Neuronal stem cell (in vitro differentiated cells): ENCODE results near the gene LRP2BP.

Source experiments
- DNase-seq: peaks from one replicate; pipeline ENCODE4 v3.0.0-alpha.2; 2013; ENCODE audit warnings: low spot score
- H2AFZ ChIP-seq: one replicate; pipeline ENCODE4 v1.6.1; 2013; ENCODE audit warnings: mild to moderate bottlenecking, low read length, inconsistent platforms
- H2AK5ac ChIP-seq: 2 replicates; pipeline ENCODE4 v1.6.1; 2013; ENCODE audit warnings: low read depth, mild to moderate bottlenecking, inconsistent platforms, low read length, moderate library complexity, mixed read lengths
- H2BK120ac ChIP-seq: 2 replicates; pipeline ENCODE4 v1.6.1; 2013; ENCODE audit warnings: low read depth, mild to moderate bottlenecking, inconsistent platforms, low read length, moderate library complexity, mixed read lengths
- H2BK12ac ChIP-seq: one replicate; pipeline ENCODE4 v1.6.1; 2013; ENCODE audit warnings: low read length, inconsistent platforms
- H2BK15ac ChIP-seq: 2 replicates; pipeline ENCODE4 v1.6.1; 2013; ENCODE audit warnings: mild to moderate bottlenecking, low read length, inconsistent platforms, mixed read lengths
- H2BK5ac ChIP-seq: one replicate; pipeline ENCODE4 v1.6.1; 2013; ENCODE audit warnings: inconsistent platforms, mild to moderate bottlenecking, low read length, moderate library complexity
- H3K14ac ChIP-seq: one replicate; pipeline ENCODE4 v1.6.1; 2013; ENCODE audit warnings: low read length, inconsistent platforms
- H3K18ac ChIP-seq: 2 replicates; pipeline ENCODE4 v1.6.1; 2013; ENCODE audit warnings: low read length, inconsistent platforms
- H3K23ac ChIP-seq: 2 replicates; pipeline ENCODE4 v1.6.1; 2013; ENCODE audit warnings: low read depth, mild to moderate bottlenecking, mixed read lengths, low read length, inconsistent platforms; ENCODE audit not compliant: poor library complexity
- H3K27ac ChIP-seq: replicated peaks from 3 replicates; pipeline ENCODE4 v1.5.1; 2013; ENCODE audit warnings: low read length, inconsistent platforms
- H3K27me3 ChIP-seq, 3 experiments: 2 replicates each; pipeline ENCODE4 v1.6.1; 2013; ENCODE audit warnings: low read length in 3 of 3, mild to moderate bottlenecking in 2 of 3, inconsistent platforms in 1 of 3, low read depth in 1 of 3, mixed read lengths in 1 of 3, moderate library complexity in 1 of 3; ENCODE audit not compliant: control insufficient read depth in 3 of 3, insufficient read depth in 3 of 3
- H3K36me3 ChIP-seq, 2 donors: replicated peaks in 1 of 2; 2 replicates each; pipeline ENCODE4 v1.6.1; 2013; ENCODE audit warnings: low read length in 2 of 2; ENCODE audit not compliant: control insufficient read depth in 2 of 2, insufficient read depth in 2 of 2
- H3K4ac ChIP-seq: 2 replicates; pipeline ENCODE4 v1.6.1; 2013; ENCODE audit warnings: inconsistent platforms, mild to moderate bottlenecking, low read length, moderate library complexity
- H3K4me1 ChIP-seq, 2 donors: 1 replicate in 1 of 2; 2 replicates in 1 of 2; pipeline ENCODE4 v1.6.1; 2013; ENCODE audit warnings: low read length in 2 of 2, low read depth in 1 of 2; ENCODE audit not compliant: control insufficient read depth in 2 of 2, insufficient read depth in 1 of 2
- H3K4me2 ChIP-seq: one replicate; pipeline ENCODE4 v1.6.1; 2013; ENCODE audit warnings: mild to moderate bottlenecking, low read length, inconsistent platforms; ENCODE audit not compliant: insufficient read depth, poor library complexity, severe bottlenecking
- H3K4me3 ChIP-seq, 2 donors: 2 replicates each; pipeline ENCODE4 v1.5.1; 2013; ENCODE audit warnings: low read length in 2 of 2, mild to moderate bottlenecking in 2 of 2, inconsistent platforms in 1 of 2, moderate library complexity in 1 of 2
- H3K79me1 ChIP-seq: one replicate; pipeline ENCODE4 v1.6.1; 2013; ENCODE audit warnings: low read depth, mild to moderate bottlenecking, inconsistent platforms, low read length, moderate library complexity
- H3K9ac ChIP-seq: one replicate; pipeline ENCODE4 v1.6.1; 2013; ENCODE audit warnings: mild to moderate bottlenecking, low read depth, low read length, inconsistent platforms; ENCODE audit not compliant: poor library complexity
- H3K9me3 ChIP-seq, 2 donors: replicated peaks in 1 of 2; 2 replicates each; pipeline versions ENCODE3 to v1.6.1; 2013; ENCODE audit warnings: low read length in 2 of 2, mild to moderate bottlenecking in 2 of 2, inconsistent platforms in 1 of 2, low read depth in 1 of 2, mixed read lengths in 1 of 2, moderate library complexity in 1 of 2; ENCODE audit not compliant: control insufficient read depth in 2 of 2, insufficient read depth in 1 of 2
- H4K8ac ChIP-seq: one replicate; pipeline ENCODE4 v1.6.1; 2013; ENCODE audit warnings: low read depth, mild to moderate bottlenecking, inconsistent platforms, low read length, moderate library complexity
- H4K91ac ChIP-seq: one replicate; pipeline ENCODE4 v1.6.1; 2013; ENCODE audit warnings: low read length, low read depth, mild to moderate bottlenecking, inconsistent platforms; ENCODE audit not compliant: poor library complexity
- WGBS, 2 donors: extraction: QIAGEN DNeasy Blood & Tissue Kit; methylation state at CpG; one replicate each; pipeline ENCODE4 v1.1.7; 2013; ENCODE audit warnings: missing lambda C conversion rate in 2 of 2, mixed read lengths in 1 of 2; ENCODE audit not compliant: insufficient read length in 2 of 2, insufficient replicate concordance in 1 of 2; ENCODE audit errors: extremely low coverage in 2 of 2; 5-methylcytosine and 5-hydroxymethylcytosine counted together

LRP2BP gene

GRCh38 chr4:185381288-185382196, 14.2 kb downstream of the LRP2BP start:
- no peak overlapping the region for H3K14ac ChIP-seq
- H3K4me3 ChIP-seq: no peak overlapping the region
- no peak overlapping the region for H3K27ac ChIP-seq
- H4K91ac ChIP-seq: no peak overlapping the region
- no peak overlapping the region for H2AK5ac ChIP-seq
- H3K9me3 ChIP-seq: peaks cover 10% of the 10 kb centered on the region in 2 donors
- H3K18ac ChIP-seq: no peak overlapping the region
- H2BK120ac ChIP-seq: no peak overlapping the region
- no peak overlapping the region for H2BK5ac ChIP-seq
- H3K36me3 ChIP-seq: peaks cover 0 to 5% of the 10 kb centered on the region in 2 donors
- no peak overlapping the region for H2BK12ac ChIP-seq
- H3K27me3 ChIP-seq: peaks cover 0 to 2% (median 0%) of the 10 kb centered on the region in 3 experiments
- DNase-seq: no peak
- no peaks in the 10 kb centered on the region for H3K4me1 ChIP-seq
- no peak overlapping the region for H3K4ac ChIP-seq
- WGBS, 2 donors: no CpG with 5 or more reads among the region's 4 CpGs
- H4K8ac ChIP-seq: no peak overlapping the region
- H2BK15ac ChIP-seq: no peak overlapping the region
- no peak overlapping the region for H3K9ac ChIP-seq
- no peaks in the 10 kb centered on the region for H3K79me1 ChIP-seq
- H2AFZ ChIP-seq: no peak overlapping the region
- H3K23ac ChIP-seq: no peak overlapping the region
- no peak overlapping the region for H3K4me2 ChIP-seq

GRCh38 chr4:185380320-185380719, 15.4 kb downstream of the LRP2BP start:
- no peak overlapping the region for H3K14ac ChIP-seq
- DNase-seq: no peak
- no peak overlapping the region for H2BK5ac ChIP-seq
- H2AFZ ChIP-seq: no peak overlapping the region
- H4K91ac ChIP-seq: no peak overlapping the region
- H3K9me3 ChIP-seq: peaks cover 10% of the 10 kb centered on the region in 2 donors
- no peak overlapping the region for H3K9ac ChIP-seq
- H2BK15ac ChIP-seq: no peak overlapping the region
- H3K4me2 ChIP-seq: no peak overlapping the region
- no peaks in the 10 kb centered on the region for H3K79me1 ChIP-seq
- H3K27me3 ChIP-seq: peaks cover 0 to 2% (median 0%) of the 10 kb centered on the region in 3 experiments
- H3K27ac ChIP-seq: no peak overlapping the region
- no peak overlapping the region for H3K4ac ChIP-seq
- no CpG with 5 or more reads among the region's 1 CpG for WGBS, 2 donors
- no peak overlapping the region for H2AK5ac ChIP-seq
- peaks cover 0 to 8% of the 10 kb centered on the region in 2 donors for H3K36me3 ChIP-seq
- H4K8ac ChIP-seq: no peak overlapping the region
- no peak overlapping the region for H3K18ac ChIP-seq
- H2BK12ac ChIP-seq: no peak overlapping the region
- H3K4me3 ChIP-seq: no peak overlapping the region
- H3K23ac ChIP-seq: no peak overlapping the region
- H2BK120ac ChIP-seq: no peak overlapping the region
- no peaks in the 10 kb centered on the region for H3K4me1 ChIP-seq

DNA sequence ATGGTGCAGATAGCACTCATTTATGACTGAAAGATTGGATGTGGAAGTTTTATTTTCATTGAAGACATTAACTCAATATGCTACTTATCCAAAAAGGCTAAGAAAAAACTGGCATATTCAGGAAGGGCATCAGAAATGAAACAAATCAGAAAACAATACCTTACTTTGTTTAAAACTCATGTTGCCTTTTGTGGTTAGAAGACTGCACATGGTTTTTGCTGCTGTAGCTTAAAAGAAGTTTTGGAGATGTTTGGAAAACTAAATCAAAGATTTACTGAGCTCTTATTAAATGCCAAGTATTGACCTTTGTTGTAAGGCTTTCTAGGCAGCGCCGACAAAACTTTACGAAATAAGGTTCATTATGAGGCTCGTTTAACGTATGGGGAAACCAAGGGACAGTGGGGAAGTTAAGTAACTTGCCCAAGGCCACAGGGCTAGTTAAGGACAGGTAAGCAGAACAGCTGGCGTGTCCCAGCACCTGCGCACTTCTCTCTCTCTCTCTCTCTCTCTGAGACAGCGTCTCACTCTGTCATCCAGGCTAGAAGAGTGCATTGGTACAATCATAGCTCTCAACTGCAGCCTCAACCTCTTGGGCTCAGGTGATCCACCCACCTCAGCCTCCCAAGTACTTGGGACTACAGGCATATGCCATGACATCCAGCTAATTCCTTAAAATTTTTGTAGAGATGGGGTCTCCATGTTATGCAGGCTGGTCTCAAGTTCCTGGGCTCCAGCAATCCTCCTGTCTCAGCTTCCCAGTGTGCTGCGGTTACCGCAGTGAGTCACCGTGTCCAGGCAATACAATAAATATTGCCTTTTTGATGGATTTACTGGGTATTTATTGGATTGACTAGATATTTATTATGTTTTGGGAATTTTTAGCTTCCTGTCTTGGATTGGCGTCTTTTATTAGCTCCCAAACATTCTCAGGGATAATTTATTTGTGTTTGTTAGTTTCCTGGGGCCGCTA, 16.1 kb downstream of the LRP2BP start:
- Histone ChIP-seq H2AFZ (no peak overlapping the region), H4K8ac (no peak overlapping the region), H3K4me2 (no peak overlapping the region), H3K18ac (no peak overlapping the region), H3K27ac (no peak overlapping the region), H3K14ac (no peak overlapping the region), H3K4ac (no peak overlapping the region), H2BK5ac (no peak overlapping the region), H3K9ac (no peak overlapping the region), H2BK12ac (no peak overlapping the region), H3K9me3 (peaks cover 10% of the 10 kb centered on the region in 2 donors), H3K23ac (no peak overlapping the region), H3K36me3 (peaks cover 0 to 8% of the 10 kb centered on the region in 2 donors), H2BK15ac (no peak overlapping the region), H3K27me3 (peaks cover 0 to 2% (median 0%) of the 10 kb centered on the region in 3 experiments), H3K4me3 (no peak overlapping the region), H4K91ac (no peak overlapping the region), H2AK5ac (no peak overlapping the region), H3K79me1 (no peaks in the 10 kb centered on the region), H3K4me1 (no peaks in the 10 kb centered on the region), H2BK120ac (no peak overlapping the region)
- WGBS, 2 donors: no CpG with 5 or more reads among the region's 13 CpGs
- no peak for DNase-seq
